Measurements from ENCODE around the gene MRM2.

MRM2 gene

DNA sequence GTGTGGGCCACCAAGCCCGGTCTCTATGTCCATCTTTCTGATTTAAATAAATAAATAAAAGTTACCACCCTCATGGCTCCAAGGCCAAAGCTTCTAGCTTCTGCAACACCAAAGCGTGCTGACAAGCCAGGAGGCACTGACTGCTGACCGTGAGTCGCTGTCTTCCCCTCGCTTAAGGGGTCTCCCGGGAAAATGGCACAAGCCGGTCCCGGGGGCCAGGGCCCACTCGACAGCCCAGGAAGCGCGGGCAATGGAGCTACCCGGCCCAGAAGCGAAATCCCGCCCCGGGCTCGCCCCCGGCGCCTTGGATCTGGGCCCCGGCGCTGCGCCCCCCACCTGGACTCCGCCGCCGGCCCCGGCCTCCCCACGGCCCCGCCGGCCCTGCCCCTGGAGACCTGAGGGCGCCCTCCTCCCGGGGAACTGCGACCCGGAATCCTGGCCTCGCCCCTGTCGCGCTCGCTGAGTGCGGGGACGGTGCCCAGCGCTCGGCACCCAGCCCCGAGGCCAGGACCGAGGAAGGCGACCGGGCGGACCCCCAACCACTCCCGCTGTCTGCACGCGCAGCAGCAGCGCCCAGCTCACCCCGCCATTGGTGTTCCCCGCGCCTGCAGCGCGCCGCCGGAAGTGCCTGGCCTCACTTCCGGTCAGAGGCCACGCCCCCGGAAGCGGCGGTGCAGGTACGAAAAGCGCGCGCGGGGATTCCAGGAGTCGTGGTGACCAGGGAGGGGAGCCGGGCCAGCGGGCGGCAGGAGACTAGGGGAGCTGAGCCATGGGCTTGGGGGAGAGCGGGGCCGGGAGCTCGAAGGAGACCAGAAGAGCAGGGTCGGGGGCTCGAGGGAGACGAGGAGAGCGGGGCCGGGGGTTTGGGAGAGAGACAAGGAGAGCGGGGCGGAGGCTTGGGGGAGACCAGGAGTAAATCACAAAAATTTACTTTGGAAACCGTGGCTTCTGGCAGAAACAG lies at the start of gene MRM2, which contains the start of gene NUDT1:
Gene MRM2, minus strand, starts transcription at position 626 of the 961 bp plus-strand sequence. Its CDS starts 36 bp downstream, at position 590.
Gene NUDT1, plus strand, starts transcription at position 647 of the 961 bp plus-strand sequence. CDS start 2,349 bp downstream, outside the sequence.
- Mint-ChIP-seq H3K4me3 (peak within 1 kb of the TSS; percentile 92), H3K36me3 (peaks cover 2% of the 10 kb centered on the region), H3K27me3 (no peaks in the 10 kb centered on the region), H3K27ac (peak within 1 kb of the TSS; percentile 87), H3K9me3 (ENCODE audit: low read depth) (no peaks in the 10 kb centered on the region), H3K4me1 (ENCODE audit: low read depth) (peaks cover 20% of the 10 kb centered on the region)

DNA sequence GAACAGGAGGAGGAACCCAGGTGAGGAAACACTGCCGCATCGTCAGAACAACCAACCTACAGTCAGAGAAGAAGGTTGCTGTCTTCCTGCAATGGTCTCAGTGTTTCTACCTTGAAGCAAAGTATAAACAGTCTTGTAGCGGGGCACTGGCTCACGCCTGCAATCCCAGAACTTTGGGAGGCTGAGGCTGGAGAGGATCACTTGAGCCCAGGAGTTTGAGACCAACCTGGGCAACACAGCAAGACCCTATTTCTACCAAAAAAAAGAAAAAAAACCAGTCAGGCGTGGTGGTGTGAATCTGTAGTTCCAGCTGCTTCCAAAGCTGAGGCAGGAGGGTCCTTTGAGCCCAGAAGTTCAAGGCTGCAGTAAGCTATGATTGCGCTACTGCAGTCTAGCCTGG lies 48.9 kb upstream of the MRM2 start:
- peaks cover 2% of the 10 kb centered on the region for H3K36me3 Mint-ChIP-seq
- no peaks in the 10 kb centered on the region for H3K4me1 Mint-ChIP-seq (ENCODE audit: low read depth)
- no peak overlapping the region for H3K27ac Mint-ChIP-seq
- H3K27me3 Mint-ChIP-seq, result no peaks in the 10 kb centered on the region
- no peak overlapping the region for H3K4me3 Mint-ChIP-seq
- H3K9me3 Mint-ChIP-seq (ENCODE audit: low read depth), result no peaks in the 10 kb centered on the region

DNA sequence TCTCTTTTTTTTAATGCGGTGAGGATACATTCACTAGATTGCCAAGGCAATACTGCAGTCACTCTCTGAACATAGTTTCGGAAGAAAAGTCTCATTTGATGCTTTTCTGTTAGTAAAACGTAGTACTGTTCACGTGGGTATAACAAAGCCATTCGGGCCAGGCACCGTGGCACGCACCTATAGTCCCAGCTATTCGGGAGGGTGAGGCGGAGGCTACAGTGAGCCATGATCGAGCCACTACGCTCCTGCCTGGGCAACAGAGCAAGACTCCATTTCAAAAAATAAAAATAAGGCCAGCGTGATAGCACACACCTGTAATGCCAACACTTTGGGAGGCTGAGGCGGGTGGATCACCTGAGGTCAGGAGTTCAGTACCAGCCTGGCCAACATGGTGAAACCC lies 47.6 kb upstream of the MRM2 start:
- H3K36me3 Mint-ChIP-seq, result peaks cover 2% of the 10 kb centered on the region
- no peaks in the 10 kb centered on the region for H3K9me3 Mint-ChIP-seq (ENCODE audit: low read depth)
- no peaks in the 10 kb centered on the region for H3K4me1 Mint-ChIP-seq (ENCODE audit: low read depth)
- H3K4me3 Mint-ChIP-seq, result no peak overlapping the region
- no peak overlapping the region for H3K27ac Mint-ChIP-seq
- no peaks in the 10 kb centered on the region for H3K27me3 Mint-ChIP-seq

DNA sequence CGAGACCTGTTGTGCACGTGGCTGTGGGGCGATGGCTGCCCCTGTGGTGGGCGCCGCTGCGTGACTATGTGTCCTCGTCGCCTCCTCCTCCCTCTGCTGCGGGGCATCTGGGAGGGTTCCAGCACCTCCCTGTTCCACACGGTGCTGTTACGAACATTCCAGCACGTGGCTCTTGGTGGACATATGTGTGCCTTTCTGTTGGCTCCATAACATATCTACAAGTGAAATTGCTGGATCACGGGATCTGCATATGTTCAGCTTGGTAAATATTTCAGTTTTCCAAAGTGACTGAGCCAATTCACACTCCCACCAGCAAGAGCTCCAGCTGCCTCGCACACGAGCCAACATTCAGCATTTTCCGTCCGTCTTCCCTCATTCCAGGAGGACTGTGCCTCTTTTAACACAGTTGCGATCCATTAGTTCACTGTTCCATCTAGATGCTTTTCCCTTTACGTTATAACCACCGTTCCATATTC lies 47.1 kb upstream of the MRM2 start:
- H3K27ac Mint-ChIP-seq, result no peak overlapping the region
- H3K36me3 Mint-ChIP-seq, result peaks cover 2% of the 10 kb centered on the region
- H3K9me3 Mint-ChIP-seq (ENCODE audit: low read depth), result no peaks in the 10 kb centered on the region
- H3K4me1 Mint-ChIP-seq (ENCODE audit: low read depth), result no peaks in the 10 kb centered on the region
- H3K4me3 Mint-ChIP-seq, result no peak overlapping the region
- H3K27me3 Mint-ChIP-seq, result no peaks in the 10 kb centered on the region

DNA sequence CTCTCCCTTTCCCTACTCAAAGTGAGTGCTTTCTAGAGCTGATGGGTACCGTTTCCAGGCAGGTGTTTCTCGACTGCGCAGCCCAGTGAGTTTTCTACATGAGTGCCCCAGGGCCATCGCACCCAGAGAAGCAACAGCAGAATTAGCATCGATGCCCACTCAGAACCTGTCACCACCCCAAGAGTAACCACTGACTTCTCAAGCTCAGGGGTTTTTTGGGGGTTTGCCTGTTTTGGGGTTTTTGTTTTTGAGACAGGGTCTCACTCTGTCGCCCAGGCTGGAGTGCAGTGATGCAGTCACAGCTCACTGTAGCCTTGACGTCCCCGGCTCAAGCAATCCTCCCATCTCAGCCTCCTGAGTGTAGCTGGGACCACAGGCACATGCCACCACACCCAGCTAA lies 46.5 kb upstream of the MRM2 start:
- H3K27me3 Mint-ChIP-seq, result no peaks in the 10 kb centered on the region
- H3K27ac Mint-ChIP-seq, result no peak overlapping the region
- no peaks in the 10 kb centered on the region for H3K9me3 Mint-ChIP-seq (ENCODE audit: low read depth)
- no peaks in the 10 kb centered on the region for H3K4me1 Mint-ChIP-seq (ENCODE audit: low read depth)
- peaks cover 2% of the 10 kb centered on the region for H3K36me3 Mint-ChIP-seq
- H3K4me3 Mint-ChIP-seq, result no peak overlapping the region

DNA sequence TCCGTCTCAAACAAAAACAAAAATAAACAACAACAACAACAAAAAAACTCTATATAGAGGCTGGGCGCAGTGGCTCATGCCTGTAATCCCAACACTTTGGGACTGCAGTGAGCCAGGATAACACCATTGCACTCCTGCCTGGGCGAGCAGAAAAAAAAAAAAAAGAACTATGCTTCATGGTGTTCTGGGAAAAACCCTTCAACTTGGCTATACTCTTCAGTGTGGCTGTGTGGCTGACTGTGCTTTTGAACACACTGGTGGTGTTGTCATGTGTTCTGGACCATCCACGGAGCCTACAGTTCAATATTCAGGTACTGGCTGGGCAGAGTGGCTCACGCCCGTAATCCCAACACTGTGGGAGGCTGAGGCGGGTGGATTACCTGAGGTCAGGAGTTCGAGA lies 45.7 kb upstream of the MRM2 start:
- Mint-ChIP-seq H3K4me1 (ENCODE audit: low read depth) (no peaks in the 10 kb centered on the region), H3K4me3 (no peak overlapping the region), H3K27me3 (no peaks in the 10 kb centered on the region), H3K36me3 (peaks cover 2% of the 10 kb centered on the region), H3K9me3 (ENCODE audit: low read depth) (no peaks in the 10 kb centered on the region), H3K27ac (no peak overlapping the region)

DNA sequence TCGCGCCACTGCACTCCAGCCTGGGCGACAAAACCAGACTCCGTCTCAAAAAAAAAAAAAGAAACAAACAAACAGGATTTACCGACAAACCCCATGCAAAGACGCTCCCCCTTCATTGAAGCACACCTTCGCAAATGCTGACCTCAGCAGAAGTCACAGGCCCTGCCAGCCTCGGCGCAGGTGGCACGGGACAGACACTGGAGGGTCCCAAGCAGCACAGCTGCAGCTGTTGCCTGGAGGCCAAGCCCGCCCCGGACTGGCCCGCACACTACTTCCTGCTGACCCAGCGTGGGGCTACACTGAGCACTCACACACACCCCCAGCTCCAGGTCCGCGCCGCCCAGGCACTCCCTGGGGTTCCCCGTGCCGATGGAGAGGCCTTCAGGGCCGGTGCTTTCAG lies 41.1 kb upstream of the MRM2 start:
- no peaks in the 10 kb centered on the region for H3K36me3 Mint-ChIP-seq
- H3K4me1 Mint-ChIP-seq (ENCODE audit: low read depth), result peaks cover 4% of the 10 kb centered on the region
- H3K27me3 Mint-ChIP-seq, result no peaks in the 10 kb centered on the region
- H3K4me3 Mint-ChIP-seq, result no peak overlapping the region
- H3K9me3 Mint-ChIP-seq (ENCODE audit: low read depth), result no peaks in the 10 kb centered on the region
- no peak overlapping the region for H3K27ac Mint-ChIP-seq

DNA sequence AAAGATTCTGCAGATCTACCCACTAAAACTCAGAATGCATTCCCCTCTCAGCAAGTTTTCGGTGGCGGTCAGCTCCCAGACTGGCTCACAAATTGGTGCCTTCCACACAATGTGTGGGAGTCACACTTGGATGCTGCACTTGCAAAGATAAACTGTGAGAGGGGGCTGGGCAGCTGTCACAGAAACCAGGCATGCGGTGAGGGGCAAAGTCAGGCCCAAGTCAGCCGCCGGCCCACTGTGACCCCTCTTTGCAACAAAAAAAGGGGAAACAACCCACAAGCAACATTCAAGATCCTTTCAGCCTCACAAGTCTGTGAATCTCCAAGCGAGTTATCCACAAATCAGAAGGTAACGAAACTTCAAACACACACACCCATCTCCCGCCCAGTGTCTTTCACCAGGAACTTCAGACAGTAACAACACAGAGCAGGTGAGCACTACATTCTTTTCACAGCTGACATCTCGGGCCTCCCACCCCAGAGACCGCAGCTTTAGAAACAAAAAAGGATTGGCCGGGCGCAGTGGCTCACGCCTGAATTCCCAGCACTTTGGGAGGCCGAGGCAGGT lies 40.3 kb upstream of the MRM2 start:
- H3K9me3 Mint-ChIP-seq (ENCODE audit: low read depth), result no peaks in the 10 kb centered on the region
- H3K36me3 Mint-ChIP-seq, result no peaks in the 10 kb centered on the region
- H3K27ac Mint-ChIP-seq, result no peak overlapping the region
- H3K4me1 Mint-ChIP-seq (ENCODE audit: low read depth), result peaks cover 4% of the 10 kb centered on the region
- no peaks in the 10 kb centered on the region for H3K27me3 Mint-ChIP-seq
- H3K4me3 Mint-ChIP-seq, result no peak overlapping the region

DNA sequence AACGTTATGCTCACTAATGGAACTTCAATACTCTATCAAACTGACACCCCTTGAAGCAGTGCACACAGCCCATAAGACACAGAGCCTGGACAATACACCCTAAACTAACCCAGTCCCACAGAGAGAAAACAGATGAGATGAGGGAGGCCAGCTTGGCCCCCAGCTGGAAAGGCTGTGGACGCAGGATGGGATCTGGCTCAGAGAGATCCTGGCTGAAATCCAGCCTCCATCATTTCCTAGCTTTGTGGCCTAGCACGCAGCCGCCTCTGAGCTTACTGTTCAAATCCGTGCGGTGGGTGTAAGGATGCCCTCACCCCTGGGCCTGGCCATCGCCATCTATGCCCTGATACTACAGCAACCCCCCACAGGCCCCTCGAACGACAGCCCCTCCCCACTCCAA lies 39.5 kb upstream of the MRM2 start:
- H3K36me3 Mint-ChIP-seq, result no peaks in the 10 kb centered on the region
- H3K4me3 Mint-ChIP-seq, result no peak overlapping the region
- no peak overlapping the region for H3K27ac Mint-ChIP-seq

DNA sequence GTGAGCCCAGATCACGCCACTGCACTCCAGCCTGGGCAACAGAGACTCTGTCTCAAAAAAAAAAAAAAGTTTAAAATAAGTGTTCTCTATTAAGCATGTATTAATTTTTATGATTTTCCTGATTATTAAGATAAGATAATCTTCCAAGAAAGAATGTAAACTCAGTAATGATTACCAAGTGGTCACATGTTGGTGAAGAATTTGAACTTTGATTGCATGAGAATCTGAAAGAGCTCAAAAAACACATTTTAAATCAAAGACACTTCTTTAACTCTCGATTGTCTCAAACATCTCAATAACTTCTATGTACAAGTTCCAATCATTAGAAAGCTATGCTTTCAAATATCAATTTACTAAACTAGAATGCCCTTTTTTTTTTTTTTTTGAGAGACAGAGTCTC lies 38.4 kb upstream of the MRM2 start:
- Mint-ChIP-seq H3K4me3 (no peak overlapping the region), H3K4me1 (ENCODE audit: low read depth) (peaks cover 4% of the 10 kb centered on the region), H3K27ac (no peak overlapping the region), H3K36me3 (no peaks in the 10 kb centered on the region), H3K27me3 (no peaks in the 10 kb centered on the region), H3K9me3 (ENCODE audit: low read depth) (no peaks in the 10 kb centered on the region)

More for the DNA sequence above, 39.5 kb upstream of the MRM2 start:
- Mint-ChIP-seq H3K9me3 (ENCODE audit: low read depth) (no peaks in the 10 kb centered on the region), H3K4me1 (ENCODE audit: low read depth) (peaks cover 4% of the 10 kb centered on the region), H3K27me3 (no peaks in the 10 kb centered on the region)

DNA sequence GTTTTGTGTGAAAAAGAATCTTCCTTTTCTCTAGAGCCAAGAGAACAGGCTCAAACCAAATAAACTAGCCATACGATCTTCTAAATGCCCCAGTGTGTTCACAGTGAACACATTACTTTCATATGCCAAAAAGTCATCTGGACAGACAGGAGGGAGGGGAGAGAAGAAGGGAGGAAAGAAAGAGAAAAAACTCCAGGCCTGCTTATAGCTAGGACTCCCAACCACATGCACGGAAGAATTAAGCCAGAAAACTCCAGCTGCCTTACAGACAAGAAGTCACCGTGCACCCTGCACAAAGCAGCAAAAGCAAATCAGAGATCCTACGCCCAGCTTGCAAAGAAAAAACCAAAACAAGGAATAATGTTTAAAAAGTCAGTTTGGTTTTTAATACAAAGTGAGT lies 37.9 kb upstream of the MRM2 start:
- Mint-ChIP-seq H3K27me3 (no peaks in the 10 kb centered on the region), H3K36me3 (no peaks in the 10 kb centered on the region), H3K4me3 (no peak overlapping the region), H3K27ac (no peak overlapping the region), H3K4me1 (ENCODE audit: low read depth) (peaks cover 4% of the 10 kb centered on the region), H3K9me3 (ENCODE audit: low read depth) (no peaks in the 10 kb centered on the region)

DNA sequence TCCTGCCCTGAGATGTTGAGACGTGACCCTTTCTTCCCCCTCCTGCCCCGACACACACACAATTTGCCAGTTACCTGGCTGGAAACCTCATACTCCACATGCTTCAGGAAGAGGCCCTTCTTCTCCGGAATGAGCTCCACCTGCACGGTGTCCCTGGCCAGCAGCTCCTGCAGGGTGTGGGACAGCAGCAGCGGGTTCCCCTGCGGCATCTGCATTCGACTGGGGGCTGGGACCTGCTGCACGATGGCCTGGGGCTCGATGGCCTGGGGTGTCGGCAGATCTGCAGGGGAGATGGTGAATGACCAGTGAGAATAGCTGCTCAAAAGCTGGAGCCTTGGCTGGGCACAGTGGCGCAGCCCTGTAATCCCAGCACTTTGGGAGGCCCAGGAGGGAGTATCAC lies 36.0 kb upstream of the MRM2 start:
- Mint-ChIP-seq H3K36me3 (no peaks in the 10 kb centered on the region), H3K27ac (no peak overlapping the region), H3K4me1 (ENCODE audit: low read depth) (peaks cover 4% of the 10 kb centered on the region), H3K27me3 (no peaks in the 10 kb centered on the region), H3K9me3 (ENCODE audit: low read depth) (no peaks in the 10 kb centered on the region), H3K4me3 (no peak overlapping the region)

DNA sequence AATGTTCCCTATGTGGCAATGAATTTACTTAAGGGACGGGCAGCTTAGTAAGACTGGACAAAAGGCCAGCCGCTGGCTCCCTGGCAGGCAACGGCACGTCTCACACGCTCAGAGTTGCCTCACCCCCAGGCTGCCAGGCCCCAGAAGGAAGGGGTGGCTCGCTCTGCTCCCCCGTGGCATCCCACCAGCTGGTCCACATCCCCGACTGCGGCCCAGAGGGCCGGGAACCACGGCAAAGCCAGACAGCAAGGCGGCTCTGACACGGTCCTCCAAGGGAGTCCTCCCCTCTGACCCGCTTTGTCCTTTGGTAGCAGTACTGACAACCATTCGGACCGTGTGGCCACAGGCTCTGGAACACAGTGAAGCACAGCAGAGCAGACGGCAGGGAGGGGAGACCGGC lies 34.1 kb upstream of the MRM2 start:
- no peak overlapping the region for H3K4me3 Mint-ChIP-seq
- H3K27ac Mint-ChIP-seq, result no peak overlapping the region
- H3K9me3 Mint-ChIP-seq (ENCODE audit: low read depth), result no peaks in the 10 kb centered on the region
- H3K27me3 Mint-ChIP-seq, result no peaks in the 10 kb centered on the region
- H3K4me1 Mint-ChIP-seq (ENCODE audit: low read depth), result peaks cover 4% of the 10 kb centered on the region
- peaks cover 2% of the 10 kb centered on the region for H3K36me3 Mint-ChIP-seq

DNA sequence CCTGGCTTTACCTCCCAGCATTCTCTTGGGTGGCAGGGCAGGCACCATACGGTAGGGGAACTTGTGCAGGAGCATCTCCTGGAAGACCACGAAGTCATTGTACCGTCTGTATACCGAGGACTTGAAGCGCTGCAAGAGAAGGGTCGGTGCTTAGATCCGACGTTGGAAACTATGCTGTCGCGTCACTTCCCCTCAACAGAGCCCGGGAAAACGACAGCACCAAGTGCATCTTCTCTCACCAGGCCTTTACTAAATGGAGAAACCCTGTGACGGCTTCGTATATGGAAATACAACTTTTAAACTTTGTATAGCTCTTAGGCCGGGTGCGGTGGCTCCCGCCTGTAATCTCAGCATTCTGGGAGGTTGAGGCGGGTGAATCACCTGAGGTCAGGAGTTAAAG lies 33.1 kb upstream of the MRM2 start:
- H3K27ac Mint-ChIP-seq, result no peak overlapping the region
- peaks cover 4% of the 10 kb centered on the region for H3K4me1 Mint-ChIP-seq (ENCODE audit: low read depth)
- peaks cover 2% of the 10 kb centered on the region for H3K36me3 Mint-ChIP-seq
- H3K9me3 Mint-ChIP-seq (ENCODE audit: low read depth), result no peaks in the 10 kb centered on the region
- no peak overlapping the region for H3K4me3 Mint-ChIP-seq
- H3K27me3 Mint-ChIP-seq, result no peaks in the 10 kb centered on the region

DNA sequence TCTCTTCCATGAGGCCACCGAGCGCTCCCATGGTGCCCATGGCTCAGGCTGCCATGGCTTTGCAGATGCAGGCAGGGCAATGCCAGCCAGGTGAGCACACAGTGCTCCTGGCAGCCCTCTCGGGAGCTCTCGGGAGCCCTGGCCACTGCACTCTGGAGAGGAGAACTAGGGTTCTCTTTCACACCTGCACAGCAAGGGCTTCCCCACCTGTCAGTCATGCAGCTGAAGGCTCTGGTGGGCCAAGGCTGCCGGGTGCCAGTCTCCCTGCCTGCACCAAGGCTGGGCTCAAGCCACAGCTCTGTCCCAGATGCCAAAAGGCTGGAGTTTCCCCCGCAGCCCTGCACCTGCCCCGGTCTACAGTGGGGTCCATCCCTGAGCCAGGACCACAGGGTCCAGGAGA lies 32.7 kb upstream of the MRM2 start:
- H3K36me3 Mint-ChIP-seq, result peaks cover 2% of the 10 kb centered on the region
- H3K4me1 Mint-ChIP-seq (ENCODE audit: low read depth), result peaks cover under 1% of the 10 kb centered on the region
- H3K27ac Mint-ChIP-seq, result no peak overlapping the region
- no peaks in the 10 kb centered on the region for H3K27me3 Mint-ChIP-seq
- H3K4me3 Mint-ChIP-seq, result no peak overlapping the region
- H3K9me3 Mint-ChIP-seq (ENCODE audit: low read depth), result no peaks in the 10 kb centered on the region
